Right atrium auricular region (tissue), 2 donors: ENCODE results near the gene EIF3I. TPM values are rescaled to one million over a fixed set of nuclear protein-coding genes. Genes with fewer than 3 reads are reported as not detected.

ENCODE experiments used
- DNase-seq: peaks from one replicate; pipeline ENCODE4 v3.0.0-alpha.2; 2019; ENCODE audit warnings: low spot score
- H3K27ac ChIP-seq, 2 donors: fragments of 200-600 bp; sonication (generic); 1 replicate in 1 of 2; 2 replicates in 1 of 2; pipeline ENCODE4 v1.5.1; 2016 to 2019
- H3K27me3 ChIP-seq, 2 donors: fragments of 200-600 bp; sonication (generic); one replicate each; pipeline versions ENCODE4 v1.5.1 to v1.6.0; 2017 to 2019
- H3K36me3 ChIP-seq: fragments of 200-600 bp; sonication (generic); one replicate; pipeline ENCODE4 v1.5.1; 2016
- H3K4me1 ChIP-seq, 2 donors: fragments of 200-600 bp; sonication (generic); one replicate each; pipeline versions ENCODE4 v1.5.1 to v1.6.0; 2017 to 2019
- H3K4me3 ChIP-seq, 2 donors: fragments of 200-600 bp; sonication (generic); 1 replicate in 1 of 2; 2 replicates in 1 of 2; pipeline ENCODE4 v1.5.1; 2017 to 2019; ENCODE audit warnings: mild to moderate bottlenecking in 1 of 2, moderate library complexity in 1 of 2
- H3K9me3 ChIP-seq, 2 donors: fragments of 200-600 bp; sonication (generic); one replicate each; pipeline ENCODE4 v1.5.1; 2019
- total RNA-seq, 2 donors: library from RNA; depleted of rRNA; stranded (reverse); fragments of >200 nt; gene quantifications; one replicate each; pipeline ENCODE4 v1.1.0, GENCODE V29; 2016
- TF ChIP-seq, protein P1 (sequence below), 2 donors: fragments of 200-600 bp; sonication (generic); IDR thresholded peaks; one replicate each; pipeline ENCODE4 v1.5.1; 2019; ENCODE audit warnings: antibody characterized with exemption in 2 of 2

EIF3I gene
- total RNA-seq, 2 donors from 2014 or later: 123 to 131 TPM

DNA sequence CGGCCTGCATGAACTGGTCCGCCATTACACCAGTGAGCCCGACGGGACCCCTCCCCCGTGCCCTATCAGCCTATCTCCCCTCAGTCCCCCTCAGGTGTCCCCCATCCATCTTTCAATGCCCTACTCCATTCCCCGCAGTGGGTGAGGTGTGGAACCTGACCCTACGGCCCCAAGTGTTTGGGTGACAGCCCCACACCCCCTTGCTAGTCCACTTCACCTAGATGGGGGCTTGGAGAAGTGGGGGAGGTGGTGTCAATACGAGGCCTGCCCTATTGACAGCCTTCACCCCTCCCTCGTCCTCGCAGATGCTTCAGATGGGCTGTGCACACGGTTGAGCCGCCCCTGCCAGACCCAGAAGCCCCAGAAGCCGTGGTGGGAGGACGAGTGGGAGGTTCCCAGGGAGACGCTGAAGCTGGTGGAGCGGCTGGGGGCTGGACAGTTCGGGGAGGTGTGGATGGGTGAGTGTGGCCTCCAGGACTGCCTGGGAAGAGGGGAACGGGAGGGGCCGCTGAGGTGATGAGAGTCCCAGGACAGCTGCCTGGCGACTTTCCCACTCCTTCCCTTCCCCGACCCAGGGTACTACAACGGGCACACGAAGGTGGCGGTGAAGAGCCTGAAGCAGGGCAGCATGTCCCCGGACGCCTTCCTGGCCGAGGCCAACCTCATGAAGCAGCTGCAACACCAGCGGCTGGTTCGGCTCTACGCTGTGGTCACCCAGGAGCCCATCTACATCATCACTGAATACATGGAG lies 54.0 kb downstream of the EIF3I start:
- Histone ChIP-seq H3K27me3 (peaks cover 0 to 7% of the 10 kb centered on the region in 2 donors), H3K27ac (no peak overlapping the region), H3K36me3 (no peaks in the 10 kb centered on the region), H3K9me3 (no peaks in the 10 kb centered on the region), H3K4me1 (no peaks in the 10 kb centered on the region), H3K4me3 (no peak overlapping the region)
- TF ChIP-seq, protein P1, sequence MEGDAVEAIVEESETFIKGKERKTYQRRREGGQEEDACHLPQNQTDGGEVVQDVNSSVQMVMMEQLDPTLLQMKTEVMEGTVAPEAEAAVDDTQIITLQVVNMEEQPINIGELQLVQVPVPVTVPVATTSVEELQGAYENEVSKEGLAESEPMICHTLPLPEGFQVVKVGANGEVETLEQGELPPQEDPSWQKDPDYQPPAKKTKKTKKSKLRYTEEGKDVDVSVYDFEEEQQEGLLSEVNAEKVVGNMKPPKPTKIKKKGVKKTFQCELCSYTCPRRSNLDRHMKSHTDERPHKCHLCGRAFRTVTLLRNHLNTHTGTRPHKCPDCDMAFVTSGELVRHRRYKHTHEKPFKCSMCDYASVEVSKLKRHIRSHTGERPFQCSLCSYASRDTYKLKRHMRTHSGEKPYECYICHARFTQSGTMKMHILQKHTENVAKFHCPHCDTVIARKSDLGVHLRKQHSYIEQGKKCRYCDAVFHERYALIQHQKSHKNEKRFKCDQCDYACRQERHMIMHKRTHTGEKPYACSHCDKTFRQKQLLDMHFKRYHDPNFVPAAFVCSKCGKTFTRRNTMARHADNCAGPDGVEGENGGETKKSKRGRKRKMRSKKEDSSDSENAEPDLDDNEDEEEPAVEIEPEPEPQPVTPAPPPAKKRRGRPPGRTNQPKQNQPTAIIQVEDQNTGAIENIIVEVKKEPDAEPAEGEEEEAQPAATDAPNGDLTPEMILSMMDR (IDR thresholded peaks at IDR 0.05): no peak
- DNase-seq: no peak

Other genes with a start within 250 kb of the EIF3I start
- gene KHDRBS1, start 208.5 kb upstream of the EIF3I start, total RNA-seq: 10 to 100 TPM; 44.5 to 47.2 TPM
- gene TMEM39B, start 149.5 kb upstream of the EIF3I start, total RNA-seq: 1 to 10 TPM; 3.2 to 5.0 TPM
- 10 to 100 TPM; 47.3 to 54.6 TPM for gene KPNA6, start 114.4 kb upstream of the EIF3I start, total RNA-seq
- 10 to 100 TPM; 16.1 to 29.4 TPM for gene TXLNA, start 42.7 kb upstream of the EIF3I start, total RNA-seq
- gene CCDC28B, start 21.8 kb upstream of the EIF3I start, total RNA-seq: 10 to 100 TPM in 1 of 2 donors, 1 to 10 TPM in 1; 9.5 to 11.2 TPM
- 1 to 10 TPM in 1 of 2 donors, under 1 TPM in 1; 0.48 to 1.3 TPM for gene IQCC, start 16.7 kb upstream of the EIF3I start, total RNA-seq
- gene DCDC2B, start 13.3 kb upstream of the EIF3I start, total RNA-seq: not detected
- gene TMEM234, start 54 bp upstream of the EIF3I start, total RNA-seq: 1 to 10 TPM; 8.1 to 8.9 TPM
- gene FAM167B, start 24.8 kb downstream of the EIF3I start, total RNA-seq: 1 to 10 TPM; 2.1 to 6.4 TPM
- gene LCK, start 28.9 kb downstream of the EIF3I start, total RNA-seq: under 1 TPM; 0.74 to 0.98 TPM
- 10 to 100 TPM; 21.8 to 28.0 TPM for gene HDAC1, start 69.7 kb downstream of the EIF3I start, total RNA-seq
- 10 to 100 TPM in 1 of 2 donors, 1 to 10 TPM in 1; 9.5 to 34.5 TPM for gene MARCKSL1, start 113.8 kb downstream of the EIF3I start, total RNA-seq
- 1 to 10 TPM in 1 of 2 donors, under 1 TPM in 1; 0.89 to 7.5 TPM for gene FAM229A, start 140.1 kb downstream of the EIF3I start, total RNA-seq
- gene TSSK3, start 140.1 kb downstream of the EIF3I start, total RNA-seq: under 1 TPM; 0.63 to 0.70 TPM
- 10 to 100 TPM; 47.1 to 49.7 TPM for gene BSDC1, start 172.0 kb downstream of the EIF3I start, total RNA-seq
- gene ZBTB8B, start 242.7 kb downstream of the EIF3I start, total RNA-seq: under 1 TPM in 1 of 2 donors, not detected in 1; 0.04 TPM